ENCODE measurements around the gene CDC5L. TPM values are rescaled to one million over a fixed set of nuclear protein-coding genes. Genes with fewer than 3 reads are reported as not detected.

CDC5L gene
- total and polyA plus RNA-seq, 2 of the 13 experiments (the other 11 are each of a cell fraction or from before 2014, with no cell fraction given), result 11.0 to 34.2 TPM

DNA sequence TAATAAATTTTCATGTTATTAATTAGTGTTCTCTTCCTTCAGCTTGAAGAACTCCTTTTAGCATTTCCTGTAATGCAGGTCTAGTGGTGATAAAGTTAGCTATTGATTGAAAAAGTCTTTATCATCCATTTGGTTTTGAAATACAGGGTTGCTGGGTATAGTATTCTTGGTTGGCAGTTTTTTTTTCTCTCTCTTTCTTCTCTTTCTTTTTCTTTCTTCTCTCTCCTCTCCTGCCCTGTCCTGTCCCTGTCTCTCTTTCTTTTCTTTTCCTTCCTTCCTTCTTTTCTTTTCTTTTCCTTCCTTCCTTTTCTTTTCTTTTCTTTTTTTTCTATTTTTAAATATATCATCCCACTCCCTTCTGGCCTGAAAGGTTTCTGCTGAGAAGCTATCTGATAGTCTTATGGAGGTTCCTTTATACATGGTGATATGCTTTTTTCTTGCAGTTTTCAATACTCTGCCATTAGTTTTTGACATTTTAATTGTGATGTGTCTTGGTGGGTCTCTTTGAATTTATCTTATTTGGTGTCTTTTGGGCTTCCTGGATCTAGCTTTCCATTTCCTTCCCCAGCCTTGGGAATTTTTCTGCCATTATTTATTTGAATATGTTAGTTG, 55.4 kb downstream of the CDC5L start:
- H3K36me3 ChIP-seq (replicated peaks in 1 of 2; ENCODE audit: control insufficient read depth in 1 of 2, insufficient read depth in 2 of 2, low read length in 2 of 2), result peaks cover 12 to 39% of the 10 kb centered on the region in 2 experiments
- POLR2A ChIA-PET, result no interaction called here
- FAIRE-seq, result no peak

GRCh38 chr6:44444853-44445252, 57.3 kb downstream of the CDC5L start:
- POLR2A ChIA-PET, result no interaction called here
- Histone ChIP-seq H3K4me1 (ENCODE audit: insufficient read depth, low read length) (peaks cover 15% of the 10 kb centered on the region), H3K27me3 (ENCODE audit: control insufficient read depth in 1 of 2, insufficient read depth in 2 of 2, low read length in 2 of 2) (no peaks in the 10 kb centered on the region), H3K36me3 (replicated peaks in 1 of 2; ENCODE audit: control insufficient read depth in 1 of 2, insufficient read depth in 2 of 2, low read length in 2 of 2) (peaks cover 13 to 44% of the 10 kb centered on the region in 2 experiments), H4K20me1 (ENCODE audit: insufficient read depth, low read length) (no peaks in the 10 kb centered on the region), H3K9ac (ENCODE audit: insufficient read depth, low read depth, low read length) (no peak overlapping the region), H3K79me2 (ENCODE audit: insufficient read depth, low read length) (no peaks in the 10 kb centered on the region), H2AFZ (ENCODE audit: low read length) (no peak overlapping the region), H3K9me3 (ENCODE audit: low read length) (peaks cover 25% of the 10 kb centered on the region), H3K27ac (ENCODE audit: extremely low read length, insufficient read depth, low read length) (no peak overlapping the region), H3K4me3 (replicated peaks in 1 of 3; ENCODE audit: insufficient read depth in 1 of 3, low read depth in 2 of 3, low read length in 3 of 3) (no peak overlapping the region), H3K4me2 (ENCODE audit: low read depth, low read length) (no peak overlapping the region)
- 91% methylated on average over 1 of the region's 1 CpG for WGBS (ENCODE audit: low lambda C conversion rate)
- ATAC-seq, result no peak; the same call in 1 of the 3 replicates
- DNase-seq (ENCODE audit: low spot score), result no peak
- intact Hi-C loops (cut with micrococcal nuclease; ENCODE audit: unreplicated experiment), result no loop called here
- CTCF ChIA-PET (ENCODE audit: low intra/inter-chr PET ratio, low total read pairs), result no interaction called here
- TF ChIP-seq MEF2D (CRISPR knock-in tag; IDR thresholded peaks at IDR 0.05) (no peak), ZNF605 (CRISPR knock-in tag; IDR thresholded peaks at IDR 0.05) (no peak), ZFY (CRISPR knock-in tag; IDR thresholded peaks at IDR 0.05) (no peak), RNF219 (CRISPR knock-in tag; IDR thresholded peaks at IDR 0.05) (no peak), HNRNPL (IDR thresholded peaks at IDR 0.05; ENCODE audit: low read depth, low read length) (no peak), ZFP37 (CRISPR knock-in tag; IDR thresholded peaks at IDR 0.05; ENCODE audit: borderline replicate concordance) (no peak), BHLHE40 (IDR thresholded peaks at IDR 0.05; ENCODE audit: low read length) (no peak), HDAC2 (CRISPR knock-in tag; IDR thresholded peaks at IDR 0.05) (no peak)
- TF ChIP-seq, protein P1, sequence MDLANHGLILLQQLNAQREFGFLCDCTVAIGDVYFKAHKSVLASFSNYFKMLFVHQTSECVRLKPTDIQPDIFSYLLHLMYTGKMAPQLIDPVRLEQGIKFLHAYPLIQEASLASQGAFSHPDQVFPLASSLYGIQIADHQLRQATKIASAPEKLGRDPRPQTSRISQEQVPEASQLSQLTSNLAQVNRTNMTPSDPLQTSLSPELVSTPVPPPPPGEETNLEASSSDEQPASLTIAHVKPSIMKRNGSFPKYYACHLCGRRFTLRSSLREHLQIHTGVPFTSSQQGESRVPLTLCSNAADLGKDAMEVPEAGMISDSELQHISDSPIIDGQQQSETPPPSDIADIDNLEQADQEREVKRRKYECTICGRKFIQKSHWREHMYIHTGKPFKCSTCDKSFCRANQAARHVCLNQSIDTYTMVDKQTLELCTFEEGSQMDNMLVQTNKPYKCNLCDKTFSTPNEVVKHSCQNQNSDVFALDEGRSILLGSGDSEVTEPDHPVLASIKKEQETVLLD (CRISPR knock-in tag; IDR thresholded peaks at IDR 0.05; ENCODE audit: low read depth), result no peak
- in situ Hi-C loops (cut with HindIII; ENCODE audit: extremely low pct_ligation_motif_present, low pct_unique_long_range_greater_than_20kb), result no loop called here
- BruUV-seq (replicated peaks), result no TSS peak
- no peak for FAIRE-seq

More for the DNA sequence above, 55.4 kb downstream of the CDC5L start:
- BruUV-seq (replicated peaks), result no TSS peak
- no peaks in the 10 kb centered on the region for H3K79me2 ChIP-seq (ENCODE audit: insufficient read depth, low read length)
- no peak for ATAC-seq
- TF ChIP-seq, protein P2, sequence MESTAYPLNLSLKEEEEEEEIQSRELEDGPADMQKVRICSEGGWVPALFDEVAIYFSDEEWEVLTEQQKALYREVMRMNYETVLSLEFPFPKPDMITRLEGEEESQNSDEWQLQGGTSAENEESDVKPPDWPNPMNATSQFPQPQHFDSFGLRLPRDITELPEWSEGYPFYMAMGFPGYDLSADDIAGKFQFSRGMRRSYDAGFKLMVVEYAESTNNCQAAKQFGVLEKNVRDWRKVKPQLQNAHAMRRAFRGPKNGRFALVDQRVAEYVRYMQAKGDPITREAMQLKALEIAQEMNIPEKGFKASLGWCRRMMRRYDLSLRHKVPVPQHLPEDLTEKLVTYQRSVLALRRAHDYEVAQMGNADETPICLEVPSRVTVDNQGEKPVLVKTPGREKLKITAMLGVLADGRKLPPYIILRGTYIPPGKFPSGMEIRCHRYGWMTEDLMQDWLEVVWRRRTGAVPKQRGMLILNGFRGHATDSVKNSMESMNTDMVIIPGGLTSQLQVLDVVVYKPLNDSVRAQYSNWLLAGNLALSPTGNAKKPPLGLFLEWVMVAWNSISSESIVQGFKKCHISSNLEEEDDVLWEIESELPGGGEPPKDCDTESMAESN (CRISPR knock-in tag; conservative IDR thresholded peaks at IDR 0.05), result no peak
- TF ChIP-seq FIP1L1 (IDR thresholded peaks at IDR 0.05; ENCODE audit: borderline replicate concordance, insufficient read depth, low read depth, low read length), result no peak
- TF ChIP-seq ZNF136 (CRISPR knock-in tag; IDR thresholded peaks at IDR 0.05; ENCODE audit: low read depth), result peak; percentile 100; the same call in 1 of the 2 replicates
- no peak for TF ChIP-seq CHCHD3 (CRISPR knock-in tag; IDR thresholded peaks at IDR 0.05)
- no peak for TF ChIP-seq MYNN (CRISPR knock-in tag; IDR thresholded peaks at IDR 0.05; ENCODE audit: low read depth)
- peaks cover 15% of the 10 kb centered on the region for H3K4me1 ChIP-seq (ENCODE audit: insufficient read depth, low read length)
- H3K9me3 ChIP-seq (ENCODE audit: low read length), result peaks cover 25% of the 10 kb centered on the region
- DNase-seq (ENCODE audit: low spot score), result no peak
- no peak overlapping the region for H3K4me2 ChIP-seq (ENCODE audit: low read depth, low read length)
- H2AFZ ChIP-seq (ENCODE audit: low read length), result no peak overlapping the region
- intact Hi-C loops (cut with micrococcal nuclease; ENCODE audit: unreplicated experiment), result no loop called here
- in situ Hi-C loops (cut with HindIII; ENCODE audit: extremely low pct_ligation_motif_present, low pct_unique_long_range_greater_than_20kb), result no loop called here
- CTCF ChIA-PET (ENCODE audit: low intra/inter-chr PET ratio, low total read pairs), result no interaction called here
- no peaks in the 10 kb centered on the region for H4K20me1 ChIP-seq (ENCODE audit: insufficient read depth, low read length)
- H3K9ac ChIP-seq (ENCODE audit: insufficient read depth, low read depth, low read length), result no peak overlapping the region
- no peak overlapping the region for H3K4me3 ChIP-seq (replicated peaks in 1 of 3; ENCODE audit: insufficient read depth in 1 of 3, low read depth in 2 of 3, low read length in 3 of 3)
- H3K27ac ChIP-seq (ENCODE audit: extremely low read length, insufficient read depth, low read length), result no peak overlapping the region
- H3K27me3 ChIP-seq (ENCODE audit: control insufficient read depth in 1 of 2, insufficient read depth in 2 of 2, low read length in 2 of 2), result no peaks in the 10 kb centered on the region
